HEK293 (cell line): ENCODE results near the gene PDE4D.

Experiments
- CTCF ChIA-PET: fragments of 350-600 bp; formaldehyde crosslinking; extraction: SDS; loops from one replicate; lab custom pipeline; 2021; ENCODE audit warnings: antibody characterized with exemption; lab: Yijun Ruan, JAX
- POLR2A ChIA-PET: fragments of 300-600 bp; formaldehyde crosslinking; extraction: SDS; loops from one replicate; lab custom pipeline; 2020; ENCODE audit warnings: antibody characterized with exemption, inconsistent platforms; lab: Yijun Ruan, JAX
- H3K27ac ChIP-seq: fragments of 200-500 bp; sonication (Bioruptor generic); 2 replicates; pipeline ENCODE4 v1.5.1; 2014; ENCODE audit warnings: low read depth, low read length, control low read depth, inconsistent platforms; ENCODE audit errors: extremely low read depth
- H3K36me3 ChIP-seq, 2 experiments: fragments of 200-500 bp in 1 of 2; sonication (Bioruptor generic) in 1 of 2; 1 replicate in 1 of 2; 2 replicates in 1 of 2; pipeline ENCODE4 v1.5.1; 2014 to 2017; ENCODE audit warnings: inconsistent platforms in 2 of 2, low read length in 2 of 2; ENCODE audit not compliant: control insufficient read depth in 2 of 2, insufficient read depth in 1 of 2
- H3K4me1 ChIP-seq: fragments of 200-500 bp; sonication (Bioruptor generic); 2 replicates; pipeline ENCODE4 v1.5.1; 2014; ENCODE audit warnings: mild to moderate bottlenecking, low read length, inconsistent platforms; ENCODE audit not compliant: control insufficient read depth, insufficient read depth
- H3K4me3 ChIP-seq: 2 replicates; pipeline ENCODE4 v1.5.1; 2011; ENCODE audit warnings: low read depth, mild to moderate bottlenecking, control low read depth, low read length, moderate library complexity
- H3K9me3 ChIP-seq: fragments of 200-500 bp; sonication (Bioruptor generic); 2 replicates; pipeline ENCODE4 v1.5.1; 2014; ENCODE audit warnings: low read depth, low read length, inconsistent platforms; ENCODE audit not compliant: control insufficient read depth, insufficient read depth
- ATF2 ChIP-seq: fragments of 450-650 bp; formaldehyde crosslinking; IDR thresholded peaks from 2 replicates; pipeline ENCODE4 v1.5.1; 2016; ENCODE audit warnings: missing biosample characterization, missing genetic modification characterization, low read depth
- CTCF ChIP-seq: fragments of 450-650 bp; formaldehyde crosslinking; IDR thresholded peaks from 2 replicates; pipeline ENCODE4 v1.5.1; 2016; ENCODE audit warnings: missing biosample characterization, missing genetic modification characterization
- SCRT1 ChIP-seq: fragments of 450-650 bp; formaldehyde crosslinking; IDR thresholded peaks from 2 replicates; pipeline ENCODE4 v1.5.1; 2016; ENCODE audit warnings: missing biosample characterization, missing genetic modification characterization, borderline replicate concordance
- ZNF341 ChIP-seq: fragments of 450-650 bp; formaldehyde crosslinking; IDR thresholded peaks from 2 replicates; pipeline ENCODE4; 2016; ENCODE audit warnings: low read depth, missing biosample characterization, missing genetic modification characterization
- ZNF354C ChIP-seq: fragments of 450-650 bp; formaldehyde crosslinking; IDR thresholded peaks from 2 replicates; pipeline ENCODE4 v1.5.1; 2016; ENCODE audit warnings: missing biosample characterization, missing genetic modification characterization, low read depth, borderline replicate concordance
- ZNF394 ChIP-seq: fragments of 450-650 bp; formaldehyde crosslinking; IDR thresholded peaks from 2 replicates; pipeline ENCODE4 v1.5.1; 2016; ENCODE audit warnings: missing biosample characterization, missing genetic modification characterization, mild to moderate bottlenecking, moderate library complexity, borderline replicate concordance
- ZNF488 ChIP-seq: fragments of 450-650 bp; formaldehyde crosslinking; IDR thresholded peaks from 2 replicates; pipeline ENCODE4 v1.5.1; 2016; ENCODE audit warnings: missing biosample characterization, missing genetic modification characterization
- ZNF501 ChIP-seq: fragments of 450-650 bp; formaldehyde crosslinking; IDR thresholded peaks from 2 replicates; pipeline ENCODE4 v1.5.1; 2016; ENCODE audit warnings: missing biosample characterization, missing genetic modification characterization
- ZNF549 ChIP-seq: fragments of 450-650 bp; IDR thresholded peaks from 2 replicates; pipeline ENCODE4 v1.5.1; 2018; ENCODE audit warnings: missing biosample characterization, missing genetic modification characterization, mild to moderate bottlenecking, inconsistent platforms, moderate library complexity
- ZNF558 ChIP-seq: fragments of 450-650 bp; formaldehyde crosslinking; IDR thresholded peaks from 2 replicates; pipeline ENCODE4 v1.5.1; 2016; ENCODE audit warnings: missing biosample characterization, missing genetic modification characterization
- ZNF585B ChIP-seq: fragments of 450-650 bp; formaldehyde crosslinking; IDR thresholded peaks from 2 replicates; pipeline ENCODE4 v1.5.1; 2016; ENCODE audit warnings: missing biosample characterization, missing genetic modification characterization
- ZNF596 ChIP-seq: fragments of 450-650 bp; IDR thresholded peaks from 2 replicates; pipeline ENCODE4 v1.5.0; 2018; ENCODE audit warnings: missing biosample characterization, mild to moderate bottlenecking, missing genetic modification characterization, moderate library complexity
- ZNF600 ChIP-seq: fragments of 450-650 bp; formaldehyde crosslinking; IDR thresholded peaks from 2 replicates; pipeline ENCODE4 v1.5.1; 2016; ENCODE audit warnings: missing biosample characterization, missing genetic modification characterization
- ZNF791 ChIP-seq: fragments of 450-650 bp; formaldehyde crosslinking; IDR thresholded peaks from 2 replicates; pipeline ENCODE4 v1.5.1; 2016; ENCODE audit warnings: missing biosample characterization, missing genetic modification characterization
- ZSCAN30 ChIP-seq: fragments of 450-650 bp; IDR thresholded peaks from 2 replicates; pipeline ENCODE4 v1.5.1; 2018; ENCODE audit warnings: missing biosample characterization, mild to moderate bottlenecking, missing genetic modification characterization, moderate library complexity
- TF ChIP-seq, protein P1 (sequence below): fragments of 450-650 bp; formaldehyde crosslinking; IDR thresholded peaks from 2 replicates; pipeline ENCODE4 v1.5.1; 2017; ENCODE audit warnings: missing biosample characterization, missing genetic modification characterization
- TF ChIP-seq, protein P2 (sequence below): fragments of 450-650 bp; formaldehyde crosslinking; IDR thresholded peaks from 2 replicates; pipeline ENCODE4 v1.5.1; 2016; ENCODE audit warnings: missing biosample characterization, missing genetic modification characterization
- TF ChIP-seq, protein P3 (sequence below): fragments of 450-650 bp; formaldehyde crosslinking; IDR thresholded peaks from 2 replicates; pipeline ENCODE4 v1.5.1; 2016; ENCODE audit warnings: missing biosample characterization, missing genetic modification characterization

The PDE4D gene

DNA sequence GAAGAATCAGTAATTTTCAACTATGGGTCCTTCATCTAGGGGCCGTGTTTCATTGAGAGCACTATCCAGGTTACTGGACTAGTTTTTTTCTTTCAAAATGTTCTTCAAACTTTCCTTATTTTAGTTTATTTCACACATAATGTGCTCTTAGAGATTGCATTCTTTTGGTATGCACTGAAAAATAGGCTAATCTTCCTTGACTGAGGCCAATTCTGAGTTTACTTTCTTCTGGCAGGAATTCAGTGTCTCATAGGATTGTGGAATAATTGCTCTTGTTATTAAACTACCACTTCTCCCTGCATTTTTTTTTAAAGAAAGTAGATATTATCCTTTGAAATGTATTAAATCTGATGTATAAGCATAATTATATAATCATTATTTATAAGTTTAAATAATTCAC is 686.1 kb downstream of the PDE4D start:
- H3K4me1 ChIP-seq, result peaks cover 16% of the 10 kb centered on the region
- H3K4me3 ChIP-seq, result no peak overlapping the region
- CTCF ChIA-PET, result no interaction called here

More for the DNA sequence above, 686.1 kb downstream of the PDE4D start:
- Histone ChIP-seq H3K36me3 (no peaks in the 10 kb centered on the region), H3K27ac (no peak overlapping the region), H3K9me3 (no peaks in the 10 kb centered on the region)
- TF ChIP-seq, protein P1, sequence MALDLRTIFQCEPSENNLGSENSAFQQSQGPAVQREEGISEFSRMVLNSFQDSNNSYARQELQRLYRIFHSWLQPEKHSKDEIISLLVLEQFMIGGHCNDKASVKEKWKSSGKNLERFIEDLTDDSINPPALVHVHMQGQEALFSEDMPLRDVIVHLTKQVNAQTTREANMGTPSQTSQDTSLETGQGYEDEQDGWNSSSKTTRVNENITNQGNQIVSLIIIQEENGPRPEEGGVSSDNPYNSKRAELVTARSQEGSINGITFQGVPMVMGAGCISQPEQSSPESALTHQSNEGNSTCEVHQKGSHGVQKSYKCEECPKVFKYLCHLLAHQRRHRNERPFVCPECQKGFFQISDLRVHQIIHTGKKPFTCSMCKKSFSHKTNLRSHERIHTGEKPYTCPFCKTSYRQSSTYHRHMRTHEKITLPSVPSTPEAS (tag by site-specific recombination), result no peak
- TF ChIP-seq ZNF585B (tag by site-specific recombination) (no peak), ZNF501 (no peak), ZNF488 (tag by site-specific recombination) (no peak), ZNF341 (tag by site-specific recombination) (no peak), ZNF549 (tag by site-specific recombination) (no peak), ZSCAN30 (tag by site-specific recombination) (no peak), ZNF354C (no peak), ATF2 (tag by site-specific recombination) (no peak), ZNF558 (tag by site-specific recombination) (no peak), ZNF600 (tag by site-specific recombination) (no peak), CTCF (tag by site-specific recombination) (no peak), ZNF791 (tag by site-specific recombination) (no peak), SCRT1 (no peak), ZNF596 (tag by site-specific recombination) (no peak), ZNF394 (tag by site-specific recombination) (no peak)
- TF ChIP-seq, protein P2, sequence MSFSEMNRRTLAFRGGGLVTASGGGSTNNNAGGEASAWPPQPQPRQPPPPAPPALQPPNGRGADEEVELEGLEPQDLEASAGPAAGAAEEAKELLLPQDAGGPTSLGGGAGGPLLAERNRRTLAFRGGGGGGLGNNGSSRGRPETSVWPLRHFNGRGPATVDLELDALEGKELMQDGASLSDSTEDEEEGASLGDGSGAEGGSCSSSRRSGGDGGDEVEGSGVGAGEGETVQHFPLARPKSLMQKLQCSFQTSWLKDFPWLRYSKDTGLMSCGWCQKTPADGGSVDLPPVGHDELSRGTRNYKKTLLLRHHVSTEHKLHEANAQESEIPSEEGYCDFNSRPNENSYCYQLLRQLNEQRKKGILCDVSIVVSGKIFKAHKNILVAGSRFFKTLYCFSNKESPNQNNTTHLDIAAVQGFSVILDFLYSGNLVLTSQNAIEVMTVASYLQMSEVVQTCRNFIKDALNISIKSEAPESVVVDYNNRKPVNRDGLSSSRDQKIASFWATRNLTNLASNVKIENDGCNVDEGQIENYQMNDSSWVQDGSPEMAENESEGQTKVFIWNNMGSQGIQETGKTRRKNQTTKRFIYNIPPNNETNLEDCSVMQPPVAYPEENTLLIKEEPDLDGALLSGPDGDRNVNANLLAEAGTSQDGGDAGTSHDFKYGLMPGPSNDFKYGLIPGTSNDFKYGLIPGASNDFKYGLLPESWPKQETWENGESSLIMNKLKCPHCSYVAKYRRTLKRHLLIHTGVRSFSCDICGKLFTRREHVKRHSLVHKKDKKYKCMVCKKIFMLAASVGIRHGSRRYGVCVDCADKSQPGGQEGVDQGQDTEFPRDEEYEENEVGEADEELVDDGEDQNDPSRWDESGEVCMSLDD (tag by site-specific recombination), result no peak
- TF ChIP-seq, protein P3, sequence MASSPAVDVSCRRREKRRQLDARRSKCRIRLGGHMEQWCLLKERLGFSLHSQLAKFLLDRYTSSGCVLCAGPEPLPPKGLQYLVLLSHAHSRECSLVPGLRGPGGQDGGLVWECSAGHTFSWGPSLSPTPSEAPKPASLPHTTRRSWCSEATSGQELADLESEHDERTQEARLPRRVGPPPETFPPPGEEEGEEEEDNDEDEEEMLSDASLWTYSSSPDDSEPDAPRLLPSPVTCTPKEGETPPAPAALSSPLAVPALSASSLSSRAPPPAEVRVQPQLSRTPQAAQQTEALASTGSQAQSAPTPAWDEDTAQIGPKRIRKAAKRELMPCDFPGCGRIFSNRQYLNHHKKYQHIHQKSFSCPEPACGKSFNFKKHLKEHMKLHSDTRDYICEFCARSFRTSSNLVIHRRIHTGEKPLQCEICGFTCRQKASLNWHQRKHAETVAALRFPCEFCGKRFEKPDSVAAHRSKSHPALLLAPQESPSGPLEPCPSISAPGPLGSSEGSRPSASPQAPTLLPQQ (tag by site-specific recombination), result no peak
- POLR2A ChIA-PET, result no interaction called here
